AG09309 (cell line): ENCODE measurements around the gene MTHFD1L.
A peak's percentile ranks its signal among the peaks of the same experiment; 100 is the strongest.
"Not testable (repeated sequence)": the region's sequence is repeated elsewhere in the genome, so short reads cannot be mapped to it uniquely, and the experiment has no call there.

Source experiments
- DNase-seq: peaks from one replicate; pipeline ENCODE4 v3.0.0-alpha.2; 2010; ENCODE audit warnings: low read depth
- H3K4me3 ChIP-seq: 2 replicates; pipeline ENCODE4 v1.5.1; 2011; ENCODE audit warnings: mild to moderate bottlenecking, low read depth, low read length, moderate library complexity; ENCODE audit not compliant: control insufficient read depth
- CTCF ChIP-seq: IDR thresholded peaks from 2 replicates; pipeline ENCODE4 v1.5.1; 2011; ENCODE audit warnings: mild to moderate bottlenecking, low read depth, low read length, inconsistent platforms; ENCODE audit not compliant: insufficient read depth, control insufficient read depth; ENCODE audit errors: missing control alignments

MTHFD1L gene

GRCh38 chr6:151082079-151082478, 216.6 kb downstream of the MTHFD1L start:
- no peak for DNase-seq
- TF ChIP-seq CTCF = no peak
- H3K4me3 ChIP-seq = no peak overlapping the region

GRCh38 chr6:151084275-151084674, 218.8 kb downstream of the MTHFD1L start:
- no peak overlapping the region for H3K4me3 ChIP-seq
- no peak for DNase-seq
- no peak for TF ChIP-seq CTCF

DNA sequence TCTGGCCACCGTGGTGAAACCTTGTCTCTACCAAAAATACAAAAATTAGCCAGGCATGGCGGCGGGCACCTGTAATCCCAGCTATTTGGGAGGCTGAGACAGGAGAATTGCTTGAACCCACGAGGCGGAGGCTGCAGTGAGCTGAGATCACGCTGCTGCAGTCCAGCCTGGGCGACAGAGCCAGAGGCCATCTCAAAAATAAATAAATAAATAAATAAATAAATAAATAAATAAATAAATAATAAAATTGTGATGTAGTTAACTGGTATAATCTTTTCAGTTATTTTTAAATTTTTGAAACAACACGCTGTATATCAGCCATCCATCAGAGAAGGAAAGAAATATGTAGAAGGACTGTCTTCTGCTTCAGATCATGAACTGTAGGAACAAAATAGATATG, 221.6 kb downstream of the MTHFD1L start:
- H3K4me3 ChIP-seq, DNase-seq: not testable (repeated sequence)

GRCh38 chr6:151087861-151088598, 222.5 kb downstream of the MTHFD1L start:
- no peak for TF ChIP-seq CTCF
- H3K4me3 ChIP-seq = no peak overlapping the region
- DNase-seq = peak; percentile 28

GRCh38 chr6:151088599-151088935, 223.1 kb downstream of the MTHFD1L start:
- H3K4me3 ChIP-seq = no peak overlapping the region
- no peak for DNase-seq
- TF ChIP-seq CTCF = no peak

DNA sequence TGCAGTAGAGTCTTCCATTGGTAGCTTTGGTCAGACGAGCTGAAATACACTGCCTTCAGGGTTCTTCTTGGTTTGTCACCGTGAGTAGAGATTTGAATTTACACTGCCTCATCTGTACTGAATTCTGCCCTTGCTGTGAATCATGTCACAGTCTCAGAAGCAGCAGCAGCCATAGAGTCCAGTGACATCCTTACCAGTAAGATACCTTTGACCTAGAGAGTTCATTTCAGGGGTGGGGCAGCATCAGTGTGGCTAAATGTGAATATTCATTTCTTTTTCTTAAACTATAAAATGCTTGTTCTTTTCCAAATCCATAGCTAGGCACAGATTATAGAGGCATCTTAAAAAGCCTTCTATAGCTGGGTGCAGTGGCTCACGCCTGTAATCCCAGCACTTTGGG, 223.5 kb downstream of the MTHFD1L start:
- TF ChIP-seq CTCF = no peak
- DNase-seq = no peak

DNA sequence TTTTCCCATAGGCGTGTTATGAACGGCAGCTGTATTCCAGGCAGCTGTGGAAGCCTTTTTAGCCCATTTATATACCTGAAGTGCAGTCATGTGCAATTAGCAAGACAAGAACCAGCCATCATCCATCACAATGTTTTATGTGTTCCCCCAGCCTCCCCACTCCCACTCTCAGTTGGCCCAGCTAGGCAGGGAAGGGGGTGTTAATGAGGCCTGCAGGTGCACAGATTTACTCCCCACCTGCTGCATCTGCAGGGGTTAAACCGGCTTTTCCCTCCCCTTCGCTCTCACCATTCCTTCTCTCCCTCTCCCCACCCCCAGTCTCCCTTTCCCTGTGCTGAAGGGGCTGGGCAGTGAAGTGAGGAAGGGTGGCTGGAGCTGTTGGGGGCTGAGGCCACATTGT, 224.5 kb downstream of the MTHFD1L start:
- DNase-seq = no peak
- no peak overlapping the region for H3K4me3 ChIP-seq
- TF ChIP-seq CTCF = no peak

More for the DNA sequence above, 223.5 kb downstream of the MTHFD1L start:
- H3K4me3 ChIP-seq = no peak overlapping the region
